CD4-positive, alpha-beta T cell treated with Interleukin-12 subunit alpha and Interleukin-12 subunit beta, for 1 hour (primary cell): Measurements from ENCODE around the gene PGM2L1.

Experiments
- DNase-seq: peaks from one replicate; pipeline ENCODE4 v3.0.0-alpha.2; 2020

The PGM2L1 gene

GRCh38 chr11:74288161-74288560, 110.1 kb downstream of the PGM2L1 start:
- DNase-seq: no peak

DNA sequence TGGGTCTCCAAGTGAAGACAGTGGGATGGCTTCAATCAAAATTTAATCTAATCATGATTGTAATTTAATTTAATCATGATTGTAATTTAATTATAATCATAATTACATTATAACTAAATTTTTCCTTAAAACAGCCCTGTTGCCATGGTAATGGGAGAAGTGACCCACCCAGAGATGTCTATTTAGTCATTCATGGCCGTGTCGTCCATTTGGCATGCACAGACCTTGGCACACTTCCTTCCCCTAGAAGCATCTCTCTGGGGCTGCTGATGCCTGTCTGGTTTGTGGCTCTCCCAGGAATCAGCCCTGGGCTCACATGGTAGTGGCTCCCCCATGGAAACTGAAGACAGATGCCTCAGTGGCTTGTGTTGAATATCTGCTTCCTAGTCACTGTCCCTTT, 113.8 kb downstream of the PGM2L1 start:
- DNase-seq: no peak

- DNase-seq: no peak
Measured at GRCh38 chr11:74283580-74284180, 114.6 kb downstream of the PGM2L1 start.

GRCh38 chr11:74282914-74283371, 115.3 kb downstream of the PGM2L1 start:
- no peak for DNase-seq

DNA sequence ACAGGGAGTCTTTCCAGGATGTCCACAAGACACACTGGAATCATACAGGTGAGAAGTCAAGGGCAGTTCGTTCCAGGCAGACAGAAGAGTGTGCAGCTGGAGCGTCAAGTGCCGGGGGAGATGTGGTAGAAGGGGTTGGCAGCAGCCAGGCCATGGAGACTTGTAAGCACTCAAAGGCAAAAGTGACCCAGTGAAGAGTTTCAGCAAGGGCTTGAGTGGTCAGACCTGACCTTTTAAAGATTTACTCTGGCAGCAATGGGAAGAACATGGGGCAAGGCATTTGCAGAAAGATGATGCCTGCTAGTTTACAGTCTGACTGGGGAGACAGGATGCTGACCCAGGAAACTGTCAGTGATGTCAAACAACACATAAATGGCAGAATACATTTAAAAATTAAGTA, 115.8 kb downstream of the PGM2L1 start:
- DNase-seq: no peak

DNA sequence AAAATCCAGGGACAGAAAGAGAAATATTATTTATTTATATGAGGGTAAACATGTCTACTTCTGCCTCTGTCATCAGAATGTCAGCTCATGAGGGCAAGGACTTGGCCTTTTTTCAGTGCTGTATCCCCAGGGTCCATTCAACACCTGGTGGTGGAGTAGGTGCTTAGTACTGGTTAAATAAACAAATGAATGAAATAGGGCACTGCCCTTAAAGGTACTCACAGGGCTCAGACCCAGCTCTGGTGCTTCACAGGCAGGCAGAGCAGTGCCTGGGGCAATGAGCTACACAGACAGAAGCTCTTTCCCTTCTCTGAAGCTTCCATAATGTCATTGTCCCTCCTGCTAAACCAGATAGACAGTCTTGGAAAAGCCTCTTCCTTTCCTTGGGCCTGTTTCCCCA, 117.7 kb downstream of the PGM2L1 start:
- DNase-seq: no peak
